OCI-LY1 (cell line): ENCODE data around the gene SHMT2.

Experiments
- H2AFZ ChIP-seq: fragments of 200-600 bp; sonication (generic), shearing (Covaris generic); 2 replicates; pipeline ENCODE4 v1.6.0; 2014; ENCODE audit warnings: antibody characterized with exemption, mild to moderate bottlenecking, low read length
- H3F3A ChIP-seq: fragments of 200-600 bp; sonication (generic), shearing (Covaris generic); 2 replicates; pipeline ENCODE4 v1.6.0; 2014; ENCODE audit warnings: mild to moderate bottlenecking, antibody characterized with exemption, low read length, moderate library complexity; ENCODE audit not compliant: insufficient read depth
- H3K27ac ChIP-seq: fragments of 200-600 bp; sonication (generic); 2 replicates; pipeline ENCODE4 v1.5.1; 2014; ENCODE audit warnings: low read length, mixed run types, mild to moderate bottlenecking, low read depth; ENCODE audit not compliant: poor library complexity, severe bottlenecking
- H3K27me3 ChIP-seq: fragments of 200-600 bp; sonication (generic); 2 replicates; pipeline ENCODE4 v1.6.0; 2014; ENCODE audit warnings: antibody characterized with exemption, mild to moderate bottlenecking, low read length, moderate library complexity; ENCODE audit not compliant: insufficient read depth
- H3K36me3 ChIP-seq: fragments of 200-600 bp; sonication (generic); 2 replicates; pipeline ENCODE4 v1.6.1; 2014; ENCODE audit warnings: mild to moderate bottlenecking, antibody characterized with exemption, low read length, moderate library complexity, mixed read lengths; ENCODE audit not compliant: insufficient read depth
- H3K4me1 ChIP-seq: fragments of 200-600 bp; sonication (generic); 2 replicates; pipeline ENCODE4 v1.5.1; 2014; ENCODE audit warnings: mild to moderate bottlenecking, low read length, moderate library complexity; ENCODE audit not compliant: insufficient read depth, severe bottlenecking
- H3K4me2 ChIP-seq: fragments of 200-600 bp; sonication (generic), shearing (Covaris generic); 2 replicates; pipeline ENCODE4 v1.6.1; 2014; ENCODE audit warnings: low read length
- H3K4me3 ChIP-seq: fragments of 200-600 bp; sonication (generic); 2 replicates; pipeline ENCODE4 v1.5.1; 2014; ENCODE audit warnings: low read length, low read depth, mild to moderate bottlenecking, mixed read lengths; ENCODE audit not compliant: poor library complexity, severe bottlenecking
- H3K79me2 ChIP-seq: fragments of 200-600 bp; shearing (Covaris generic); 2 replicates; pipeline ENCODE4 v1.6.1; 2016; ENCODE audit warnings: mixed run types, low read length, mixed read lengths; ENCODE audit not compliant: insufficient read depth
- H3K9ac ChIP-seq: fragments of 200-600 bp; sonication (generic), shearing (Covaris generic); 2 replicates; pipeline ENCODE4 v1.6.1; 2014; ENCODE audit warnings: mild to moderate bottlenecking, low read length, mixed read lengths
- H3K9me2 ChIP-seq: fragments of 200-600 bp; sonication (generic), shearing (Covaris generic); 2 replicates; pipeline ENCODE4 v1.6.1; 2014; ENCODE audit warnings: low read depth, mild to moderate bottlenecking, low read length, mixed read lengths
- H3K9me3 ChIP-seq: fragments of 200-600 bp; shearing (Covaris generic); 2 replicates; pipeline ENCODE4 v1.6.1; 2014; ENCODE audit warnings: low read length, mixed read lengths
- H4K20me1 ChIP-seq: fragments of 200-600 bp; sonication (generic), shearing (Covaris generic); 2 replicates; pipeline ENCODE4 v1.6.0; 2016; ENCODE audit warnings: mild to moderate bottlenecking, low read length; ENCODE audit not compliant: insufficient read depth
- CTCF ChIP-seq: fragments of 200-600 bp; sonication (generic), shearing (Covaris generic); IDR thresholded peaks from 2 replicates; pipeline ENCODE4 v1.5.1; 2017; ENCODE audit warnings: mild to moderate bottlenecking, antibody characterized with exemption, low read length, moderate library complexity, mixed read lengths
- EZH2 ChIP-seq: fragments of 200-600 bp; sonication (generic), shearing (Covaris generic); IDR thresholded peaks from 2 replicates; pipeline ENCODE4 v1.8.0; 2017; ENCODE audit warnings: borderline replicate concordance, mixed run types, mild to moderate bottlenecking, antibody characterized with exemption, low read length, moderate library complexity, mixed read lengths

SHMT2 gene

GRCh38 chr12:57202321-57202720 lies 27.2 kb upstream of the SHMT2 start:
- Histone ChIP-seq H2AFZ (no peak overlapping the region), H3F3A (no peaks in the 10 kb centered on the region), H3K9ac (no peak overlapping the region), H3K4me3 (no peak overlapping the region), H3K27ac (no peak overlapping the region), H3K79me2 (no peaks in the 10 kb centered on the region), H3K9me3 (no peaks in the 10 kb centered on the region), H3K4me2 (no peak overlapping the region), H3K9me2 (no peaks in the 10 kb centered on the region), H3K36me3 (no peaks in the 10 kb centered on the region), H3K4me1 (no peaks in the 10 kb centered on the region), H4K20me1 (no peaks in the 10 kb centered on the region), H3K27me3 (peaks cover 39% of the 10 kb centered on the region; the same call in 1 of the 2 replicates)
- no peak for TF ChIP-seq CTCF

- Histone ChIP-seq H2AFZ (no peak overlapping the region), H3K9me3 (no peaks in the 10 kb centered on the region), H3K27ac (no peak overlapping the region), H3K27me3 (peaks cover 34% of the 10 kb centered on the region; the same call in 1 of the 2 replicates), H3K9ac (no peak overlapping the region), H3K4me1 (no peaks in the 10 kb centered on the region), H3K4me2 (no peak overlapping the region), H3K36me3 (no peaks in the 10 kb centered on the region), H3F3A (no peaks in the 10 kb centered on the region), H3K9me2 (no peaks in the 10 kb centered on the region), H3K79me2 (no peaks in the 10 kb centered on the region), H3K4me3 (no peak overlapping the region), H4K20me1 (no peaks in the 10 kb centered on the region)
- TF ChIP-seq EZH2 (no peak), CTCF (no peak)
Observed at GRCh38 chr12:57203201-57203600, 26.3 kb upstream of the SHMT2 start.

- Histone ChIP-seq H3K9me2 (no peaks in the 10 kb centered on the region), H3K36me3 (no peaks in the 10 kb centered on the region), H3K27me3 (peaks cover 28% of the 10 kb centered on the region; the same call in 1 of the 2 replicates), H3K4me1 (no peaks in the 10 kb centered on the region), H3F3A (no peaks in the 10 kb centered on the region), H3K27ac (no peak overlapping the region), H3K4me3 (no peak overlapping the region), H4K20me1 (no peaks in the 10 kb centered on the region), H3K79me2 (no peaks in the 10 kb centered on the region), H2AFZ (no peak overlapping the region), H3K4me2 (no peak overlapping the region), H3K9ac (no peak overlapping the region), H3K9me3 (no peaks in the 10 kb centered on the region)
- TF ChIP-seq EZH2 (no peak), CTCF (no peak)
Observed at GRCh38 chr12:57203791-57204190, 25.7 kb upstream of the SHMT2 start.
